ENCODE data around the gene PRDM1.

DNA sequence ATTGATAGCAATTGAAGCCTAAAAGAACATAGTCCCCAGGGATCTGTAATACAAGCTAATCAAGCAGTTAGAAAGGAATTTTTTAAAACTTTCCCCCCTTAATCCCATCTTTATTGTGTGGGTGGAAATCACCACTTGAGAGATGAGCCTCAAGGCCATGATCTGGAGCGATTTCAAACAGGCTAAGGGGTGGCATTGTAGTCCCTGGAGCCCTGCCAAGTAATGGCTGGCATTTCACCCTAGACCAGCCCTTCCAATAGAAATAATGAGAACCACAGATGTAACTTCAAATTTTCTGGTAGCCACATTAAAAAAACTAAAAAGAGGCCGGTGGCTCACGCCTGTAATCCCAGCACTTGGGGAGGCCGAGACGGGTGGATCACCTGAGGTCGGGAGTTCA, 46.9 kb downstream of the PRDM1 start:
- TF ChIP-seq NRF1 (IDR thresholded peaks at IDR 0.05; ENCODE audit: low read depth, low read length) (no peak), EP300 (IDR thresholded peaks at IDR 0.05; ENCODE audit: borderline replicate concordance in 1 of 2, low read depth in 1 of 2, low read length in 1 of 2) (no peak), RAD21 (IDR thresholded peaks at IDR 0.05; ENCODE audit: low read length) (no peak), RCOR1 (IDR thresholded peaks at IDR 0.05; ENCODE audit: low read length) (no peak), SIN3A (IDR thresholded peaks at IDR 0.05; ENCODE audit: borderline replicate concordance, low read depth, low read length) (no peak), YY1 (IDR thresholded peaks at IDR 0.05; ENCODE audit: low read depth) (no peak), EZH2phosphoT487 (IDR thresholded peaks at IDR 0.05; ENCODE audit: borderline replicate concordance, low read depth) (no peak), RFX5 (IDR thresholded peaks at IDR 0.05; ENCODE audit: low read length) (no peak)
- TF ChIP-seq, protein P1, sequence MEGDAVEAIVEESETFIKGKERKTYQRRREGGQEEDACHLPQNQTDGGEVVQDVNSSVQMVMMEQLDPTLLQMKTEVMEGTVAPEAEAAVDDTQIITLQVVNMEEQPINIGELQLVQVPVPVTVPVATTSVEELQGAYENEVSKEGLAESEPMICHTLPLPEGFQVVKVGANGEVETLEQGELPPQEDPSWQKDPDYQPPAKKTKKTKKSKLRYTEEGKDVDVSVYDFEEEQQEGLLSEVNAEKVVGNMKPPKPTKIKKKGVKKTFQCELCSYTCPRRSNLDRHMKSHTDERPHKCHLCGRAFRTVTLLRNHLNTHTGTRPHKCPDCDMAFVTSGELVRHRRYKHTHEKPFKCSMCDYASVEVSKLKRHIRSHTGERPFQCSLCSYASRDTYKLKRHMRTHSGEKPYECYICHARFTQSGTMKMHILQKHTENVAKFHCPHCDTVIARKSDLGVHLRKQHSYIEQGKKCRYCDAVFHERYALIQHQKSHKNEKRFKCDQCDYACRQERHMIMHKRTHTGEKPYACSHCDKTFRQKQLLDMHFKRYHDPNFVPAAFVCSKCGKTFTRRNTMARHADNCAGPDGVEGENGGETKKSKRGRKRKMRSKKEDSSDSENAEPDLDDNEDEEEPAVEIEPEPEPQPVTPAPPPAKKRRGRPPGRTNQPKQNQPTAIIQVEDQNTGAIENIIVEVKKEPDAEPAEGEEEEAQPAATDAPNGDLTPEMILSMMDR (IDR thresholded peaks at IDR 0.05), result no peak

Data from SK-N-SH (cell line).